ENCODE measurements around the gene RTL1.

Gene RTL1

GRCh38 chr14:100867631-100868315, 35.7 kb downstream of the RTL1 start:
- TF ChIP-seq CTCF (IDR thresholded peaks at IDR 0.05; ENCODE audit: borderline replicate concordance, control extremely low read depth, extremely low read depth, insufficient read depth, missing control alignments): no peak
- in situ Hi-C loops (cut with MboI; ENCODE audit: low sequenced_read_pairs, unreplicated experiment): no loop called here
- DNase-seq (ENCODE audit: low spot score): no peak

- TF ChIP-seq CTCF (IDR thresholded peaks at IDR 0.05; ENCODE audit: borderline replicate concordance, control extremely low read depth, extremely low read depth, insufficient read depth, missing control alignments): no peak
- DNase-seq (ENCODE audit: low spot score): no peak
- in situ Hi-C loops (cut with MboI; ENCODE audit: low sequenced_read_pairs, unreplicated experiment): no loop called here
Observed at GRCh38 chr14:100866666-100867630, 36.6 kb downstream of the RTL1 start.

DNA sequence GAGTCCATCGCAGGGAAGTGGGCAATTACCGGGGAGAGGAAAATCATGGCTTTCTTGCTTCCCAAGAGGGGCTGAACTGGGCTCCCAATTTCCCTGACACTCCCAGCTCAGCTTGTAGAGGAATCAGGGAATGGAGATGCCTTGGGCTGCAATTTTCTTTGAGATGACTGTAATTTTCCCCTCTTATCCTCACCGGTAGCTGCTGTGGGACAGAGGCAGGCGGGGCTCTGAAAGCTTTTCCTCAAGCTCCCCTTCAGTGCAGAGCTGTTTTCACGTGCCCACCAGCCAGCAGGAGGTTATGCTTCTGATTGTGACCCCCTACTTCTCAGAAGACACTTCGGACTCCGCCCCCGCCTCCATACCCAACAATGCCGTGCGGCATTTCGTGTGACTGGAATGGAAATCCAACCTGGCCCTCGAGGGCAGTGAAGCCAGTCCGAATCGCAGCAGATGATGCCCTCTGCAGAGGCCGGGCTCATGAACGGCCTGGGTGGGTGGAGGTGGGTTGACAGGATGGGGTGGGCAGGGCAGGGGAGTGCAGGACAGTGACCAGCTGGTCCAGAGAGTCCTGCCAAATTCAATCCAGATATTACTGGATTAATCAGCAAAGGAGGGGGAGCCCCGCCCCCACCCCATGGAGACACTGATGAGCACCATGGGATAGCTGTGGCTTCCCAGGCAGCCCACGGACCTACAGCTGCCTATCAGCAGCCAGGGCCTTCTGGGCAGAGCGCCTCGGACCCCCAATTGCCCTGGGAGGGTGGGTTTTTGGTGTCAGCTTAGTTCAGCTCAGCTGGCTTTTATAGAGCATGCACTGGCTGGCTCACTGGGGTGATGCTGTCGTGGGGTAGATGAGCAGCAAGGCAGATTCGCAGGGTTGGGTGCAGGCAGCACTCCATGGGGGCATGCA, 37.6 kb downstream of the RTL1 start:
- in situ Hi-C loops (cut with MboI; ENCODE audit: low sequenced_read_pairs, unreplicated experiment): no loop called here
- no peak for DNase-seq (ENCODE audit: low spot score)
- no peak for TF ChIP-seq CTCF (IDR thresholded peaks at IDR 0.05; ENCODE audit: borderline replicate concordance, control extremely low read depth, extremely low read depth, insufficient read depth, missing control alignments)

- TF ChIP-seq CTCF (IDR thresholded peaks at IDR 0.05; ENCODE audit: borderline replicate concordance, control extremely low read depth, extremely low read depth, insufficient read depth, missing control alignments): no peak
- in situ Hi-C loops (cut with MboI; ENCODE audit: low sequenced_read_pairs, unreplicated experiment): no loop called here
- no peak for DNase-seq (ENCODE audit: low spot score)
Observed at GRCh38 chr14:100864960-100865681, 38.4 kb downstream of the RTL1 start.

DNA sequence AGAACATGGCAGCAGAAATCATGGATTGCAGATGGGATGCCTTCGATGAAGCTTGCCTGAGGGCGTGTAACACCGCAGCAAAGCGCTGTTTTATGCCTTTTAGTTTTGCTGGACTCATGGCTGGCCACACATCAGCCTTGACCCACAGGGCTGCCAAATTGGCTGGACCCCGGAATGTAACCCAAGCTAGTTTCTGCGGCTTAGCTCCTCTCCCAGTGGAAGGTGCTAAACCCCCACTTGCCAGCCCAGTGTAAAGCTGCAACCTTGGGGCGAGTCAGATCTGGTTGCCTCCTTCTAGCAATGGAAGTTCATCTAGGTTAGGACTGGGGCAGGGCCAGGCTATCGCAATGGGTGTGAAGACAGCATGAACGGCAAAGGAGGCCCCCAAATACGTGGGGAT, 39.3 kb downstream of the RTL1 start:
- DNase-seq (ENCODE audit: low spot score): no peak
- TF ChIP-seq CTCF (IDR thresholded peaks at IDR 0.05; ENCODE audit: borderline replicate concordance, control extremely low read depth, extremely low read depth, insufficient read depth, missing control alignments): no peak
- in situ Hi-C loops (cut with MboI; ENCODE audit: low sequenced_read_pairs, unreplicated experiment): no loop called here
